MM.1S (cell line): ENCODE data around the gene RGS13.

Source experiments
- CTCF ChIP-seq: fragments of 300-600 bp; sonication (generic); IDR thresholded peaks from 2 replicates; pipeline ENCODE4 v1.5.1; 2016; ENCODE audit warnings: antibody characterized with exemption, low read length, mixed read lengths
- EZH2 ChIP-seq: fragments of 300-600 bp; sonication (generic); optimal IDR thresholded peaks from 2 replicates; pipeline ENCODE3; 2017; ENCODE audit warnings: low read depth, mild to moderate bottlenecking, antibody characterized with exemption, low read length, mixed read lengths
- EZH2phosphoT487 ChIP-seq: fragments of 300-600 bp; sonication (generic); IDR thresholded peaks from 2 replicates; pipeline ENCODE4 v1.6.1; 2018; ENCODE audit warnings: antibody characterized with exemption, low read length

GRCh38 chr1:192706936-192707335, 71.0 kb downstream of the RGS13 start:
- TF ChIP-seq EZH2 (no peak), CTCF (no peak), EZH2phosphoT487 (no peak)
